NCI-H1436 (cell line): ENCODE results near the gene BATF2.
"Not testable (repeated sequence)": the region's sequence is repeated elsewhere in the genome, so short reads cannot be mapped to it uniquely, and the experiment has no call there.

Source experiments
- DNase-seq: peaks from one replicate; lab custom pipeline; 2025; lab: John Stamatoyannopoulos, UW

The BATF2 gene

GRCh38 chr11:65013888-65014725 is 17.3 kb upstream of the BATF2 start, which contains the start of gene ARL2:
Gene ARL2 (plus strand): TSS chr11:65014160. CDS start chr11:65014208, 48 bp downstream.
- DNase-seq = peak; percentile 90

GRCh38 chr11:65013130-65013887 is 16.5 kb upstream of the BATF2 start:
- peak; percentile 87 for DNase-seq

GRCh38 chr11:65008873-65009272 is 12.1 kb upstream of the BATF2 start:
- DNase-seq = no peak

DNA sequence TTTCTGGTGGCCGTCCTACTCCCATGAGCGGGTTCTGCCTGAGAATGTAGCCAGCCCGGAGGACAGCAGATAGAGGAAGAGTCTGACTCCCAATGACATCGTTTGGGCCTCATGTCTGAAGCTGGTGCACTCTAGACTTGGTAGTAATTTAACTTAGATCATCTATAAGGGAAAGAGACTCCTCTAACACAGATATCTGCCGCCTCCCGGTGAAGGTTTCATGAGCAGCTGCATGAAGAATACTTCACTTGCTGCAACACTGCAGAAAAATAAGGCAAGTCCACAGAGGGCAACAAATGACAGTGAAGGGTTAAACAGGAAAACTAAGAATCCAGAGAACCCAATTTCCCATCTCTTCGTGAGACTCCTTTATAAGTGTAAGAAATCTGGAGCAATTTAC is 11.2 kb upstream of the BATF2 start:
- DNase-seq = no peak

DNA sequence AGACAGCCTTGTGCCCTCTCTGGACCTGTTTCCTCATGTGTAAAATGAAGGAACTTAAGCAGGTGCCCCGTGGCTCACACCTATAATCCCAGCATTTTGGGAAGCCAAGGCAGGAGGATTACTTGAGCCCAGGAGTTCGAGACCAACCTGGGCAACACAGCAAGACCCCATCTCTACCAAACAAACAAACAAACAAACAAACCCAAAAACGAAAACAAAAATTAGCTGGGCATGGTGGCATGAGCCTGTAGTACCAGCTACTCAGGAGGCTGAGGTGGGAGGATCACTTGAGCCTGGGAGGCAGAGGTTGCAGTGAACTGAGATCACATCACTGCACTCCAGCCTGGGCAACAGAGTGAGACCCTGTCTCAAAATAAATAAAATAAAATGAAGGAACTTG is 7.2 kb upstream of the BATF2 start:
- not testable (repeated sequence) for DNase-seq

DNA sequence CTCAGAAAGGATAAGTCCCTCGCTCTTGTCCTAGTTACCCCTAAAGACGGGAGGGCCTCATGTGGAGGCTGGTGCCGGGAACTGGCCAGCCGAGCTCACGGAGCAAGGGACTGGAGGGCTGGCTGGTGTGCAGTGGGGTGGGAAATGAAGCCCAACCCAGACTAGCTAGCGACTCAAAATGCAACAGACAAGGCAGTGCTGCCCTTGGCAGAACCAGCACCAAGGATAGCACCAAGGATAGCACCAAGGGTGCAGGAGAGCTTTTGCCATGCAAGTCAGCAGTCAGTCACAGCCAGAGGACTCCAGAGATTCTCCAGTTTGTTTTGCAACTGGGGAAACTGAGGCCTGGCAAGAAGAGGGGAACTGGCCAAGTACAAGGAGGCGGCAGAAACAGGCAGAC is 6.5 kb upstream of the BATF2 start:
- DNase-seq = no peak

GRCh38 chr11:65002706-65003105 is 5.9 kb upstream of the BATF2 start:
- DNase-seq = no peak

GRCh38 chr11:64999478-64999877 is 2.7 kb upstream of the BATF2 start:
- DNase-seq = no peak

GRCh38 chr11:64998690-64999431 is 2.1 kb upstream of the BATF2 start:
- peak; percentile 67 for DNase-seq

DNA sequence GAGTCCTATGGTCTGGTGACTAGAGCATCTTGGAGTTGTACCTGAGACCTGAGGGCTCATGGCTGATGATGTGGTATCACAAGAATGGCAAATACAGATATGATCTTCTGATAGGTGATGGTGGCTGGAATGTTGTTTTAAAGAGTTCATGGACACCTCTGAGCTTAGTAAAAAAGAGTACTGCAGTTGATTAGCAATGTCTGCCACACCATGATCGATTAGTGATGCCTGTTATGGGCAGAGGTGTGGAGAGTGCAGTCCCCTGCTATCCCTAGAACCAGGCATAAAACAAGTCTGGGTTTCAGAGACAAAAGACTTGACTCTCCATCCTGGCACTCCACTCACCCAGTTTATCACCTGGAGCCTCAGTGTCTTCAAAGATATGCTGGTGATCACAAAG is 1.4 kb upstream of the BATF2 start:
- DNase-seq = no peak

GRCh38 chr11:64996327-64996709 is 453 bp downstream of the BATF2 start:
- DNase-seq = no peak

GRCh38 chr11:64994318-64994717 is 2.5 kb downstream of the BATF2 start:
- no peak for DNase-seq

DNA sequence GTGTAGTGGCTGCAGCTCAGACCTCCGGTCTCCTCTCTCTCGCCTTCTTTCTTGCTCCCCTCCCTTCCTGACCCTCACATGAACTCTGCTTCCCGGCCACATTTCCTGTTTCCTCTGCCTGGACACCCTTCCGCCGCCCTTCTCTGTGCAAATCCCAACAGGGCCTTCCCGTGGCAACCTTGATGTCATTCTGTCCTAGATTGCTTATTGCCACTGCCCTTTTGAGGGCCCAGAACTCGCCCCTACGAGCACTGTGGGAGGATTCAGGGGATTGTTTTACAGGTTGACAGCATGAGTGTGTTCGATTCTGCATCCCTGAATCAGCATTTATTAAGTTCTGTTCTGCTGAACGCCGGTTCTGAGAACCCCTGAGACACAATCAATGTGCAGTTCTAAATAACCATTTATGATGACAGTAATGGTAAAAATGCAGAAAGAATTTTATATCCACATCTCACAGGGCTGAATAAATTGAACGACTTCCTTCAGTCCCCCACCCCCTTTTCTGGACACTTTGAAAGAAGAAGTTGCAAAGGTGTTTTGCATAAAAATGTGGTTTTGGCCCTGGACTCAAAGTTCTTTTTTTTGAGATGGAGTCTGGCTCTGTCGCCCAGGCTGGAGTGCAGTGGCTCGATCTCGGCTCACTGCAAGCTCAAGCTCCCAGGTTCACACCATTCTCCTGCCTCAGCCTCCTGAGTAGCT is 6.4 kb downstream of the BATF2 start:
- no peak for DNase-seq

GRCh38 chr11:64989416-64989815 is 7.4 kb downstream of the BATF2 start:
- no peak for DNase-seq

GRCh38 chr11:64987998-64988854 is 8.5 kb downstream of the BATF2 start:
- DNase-seq = no peak

GRCh38 chr11:64983339-64983738 is 13.4 kb downstream of the BATF2 start:
- not testable (repeated sequence) for DNase-seq

- peak; percentile 25 for DNase-seq
Measured at GRCh38 chr11:64976651-64977050, 20.1 kb downstream of the BATF2 start.

DNA sequence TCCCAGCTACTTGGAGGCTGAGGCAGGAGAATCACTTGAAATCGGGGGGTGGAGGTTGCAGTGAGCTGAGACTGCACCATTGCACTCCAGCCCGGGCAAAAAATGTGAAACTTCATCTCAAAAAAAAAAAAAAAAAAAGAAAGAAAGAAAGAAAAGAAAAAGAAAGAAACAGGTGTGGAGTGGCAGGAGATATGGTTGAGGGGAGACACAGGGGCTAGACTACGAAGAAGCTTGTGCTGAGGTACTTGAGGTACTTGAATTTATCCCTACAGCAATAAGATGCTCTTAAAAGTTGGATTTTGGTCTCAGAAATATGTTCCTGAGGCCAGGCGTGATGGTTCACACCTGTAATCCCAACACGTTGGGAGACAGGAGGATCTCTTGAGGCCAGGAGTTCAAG is 22.6 kb downstream of the BATF2 start:
- no peak for DNase-seq

DNA sequence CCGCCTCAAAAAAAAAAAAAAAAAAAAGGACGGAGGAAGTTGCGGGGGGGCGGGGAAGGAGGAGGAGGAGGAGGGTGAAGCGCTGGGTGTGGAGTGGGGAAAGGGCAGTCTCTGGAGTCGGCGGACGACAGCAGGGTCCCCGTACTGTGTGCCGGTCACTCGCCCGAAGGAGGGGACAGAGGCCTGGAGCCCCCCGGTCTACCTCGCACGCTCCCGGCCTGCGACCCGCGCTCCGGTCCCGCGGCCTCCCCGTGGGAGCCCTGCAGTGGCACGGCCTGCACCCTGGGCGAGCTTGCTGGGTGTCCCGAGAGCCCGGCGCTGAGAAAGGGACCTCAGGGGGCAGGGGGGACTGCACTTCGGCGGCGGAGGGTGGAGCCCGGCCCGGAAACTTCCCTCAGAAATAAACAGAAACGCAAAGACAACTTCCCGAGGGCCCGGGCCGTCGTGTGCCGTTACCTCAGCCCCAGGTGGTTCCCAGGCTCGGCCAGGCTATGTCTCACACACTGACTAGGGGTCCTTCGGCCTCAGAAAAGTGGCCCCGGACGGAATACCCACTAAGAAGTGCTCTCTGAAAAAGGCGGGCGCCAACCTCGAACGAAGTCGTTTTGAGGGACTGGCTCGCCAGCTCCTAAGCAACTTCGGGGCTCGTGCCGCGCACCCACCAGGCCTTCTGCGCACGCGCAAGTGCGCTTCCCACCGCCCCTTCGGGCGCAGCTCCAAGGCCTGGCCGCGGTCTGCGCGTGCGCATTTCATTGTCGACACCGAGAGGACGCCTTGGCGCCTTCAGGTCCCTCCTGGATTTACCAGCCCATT is 25.1 kb downstream of the BATF2 start, which contains the start of gene MAJIN:
Gene MAJIN, minus strand, starts transcription at position 688 of the 813 bp plus-strand sequence. CDS start 12,703 bp downstream, outside the sequence.
- no peak for DNase-seq

DNA sequence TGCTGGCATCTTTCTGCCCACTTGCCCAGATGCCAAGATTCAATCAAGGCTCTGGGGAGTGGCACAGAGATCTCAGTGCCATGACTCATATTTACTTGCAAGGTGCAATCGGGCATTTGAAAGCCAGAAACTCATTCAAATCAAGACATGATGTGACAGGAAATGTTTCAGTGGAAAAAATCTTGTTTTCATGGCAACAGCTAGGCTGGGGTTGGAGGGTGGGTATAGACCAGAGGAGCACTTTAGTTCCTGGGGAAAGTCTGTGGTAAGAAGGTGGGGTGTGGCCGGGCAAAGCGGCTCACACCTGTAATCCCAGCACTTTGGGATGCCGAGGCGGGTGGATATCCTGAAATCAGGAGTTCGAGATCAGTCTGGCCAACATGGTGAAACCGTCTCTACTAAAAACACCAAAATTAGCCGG is 26.0 kb downstream of the BATF2 start:
- no peak for DNase-seq
